Activated naive CD4-positive, alpha-beta T cell treated with anti-CD3 and anti-CD28 coated beads, Interleukin-2, amount 50 U/mL, for 24 hours (primary cell): Measurements from ENCODE around the gene HSD17B14.
"Not testable (repeated sequence)": the region's sequence is repeated elsewhere in the genome, so short reads cannot be mapped to it uniquely, and the experiment has no call there.

ENCODE experiments used
- H3K27ac Mint-ChIP-seq: one replicate; pipeline ENCODE4 v1.8.0; 2021; ENCODE audit warnings: mild to moderate bottlenecking, mixed read lengths
- H3K27me3 Mint-ChIP-seq: one replicate; pipeline ENCODE4 v1.8.0; 2021; ENCODE audit warnings: mixed read lengths
- H3K36me3 Mint-ChIP-seq: one replicate; pipeline ENCODE4 v1.8.0; 2021; ENCODE audit warnings: mixed read lengths
- H3K4me1 Mint-ChIP-seq: one replicate; pipeline ENCODE4 v1.8.0; 2021; ENCODE audit warnings: mixed read lengths
- H3K4me3 Mint-ChIP-seq: one replicate; pipeline ENCODE4 v1.8.0; 2021; ENCODE audit warnings: mild to moderate bottlenecking, mixed read lengths
- H3K9me3 Mint-ChIP-seq: one replicate; pipeline ENCODE4 v1.8.0; 2021; ENCODE audit warnings: mixed read lengths

The HSD17B14 gene

GRCh38 chr19:48836089-48837017, at the start of gene HSD17B14:
HSD17B14 (minus strand) TSS chr19:48836491; CDS start chr19:48836411, 80 bp downstream.
- Mint-ChIP-seq H3K4me3 (peak within 1 kb of the TSS; percentile 89), H3K9me3 (no peaks in the 10 kb centered on the region), H3K27ac (peak within 1 kb of the TSS; percentile 76), H3K27me3 (no peaks in the 10 kb centered on the region), H3K4me1 (peaks cover 21% of the 10 kb centered on the region), H3K36me3 (no peaks in the 10 kb centered on the region)

- no peaks in the 10 kb centered on the region for H3K4me1 Mint-ChIP-seq
- H3K27me3 Mint-ChIP-seq: no peaks in the 10 kb centered on the region
- no peaks in the 10 kb centered on the region for H3K36me3 Mint-ChIP-seq
- no peak overlapping the region for H3K4me3 Mint-ChIP-seq
- no peaks in the 10 kb centered on the region for H3K9me3 Mint-ChIP-seq
- H3K27ac Mint-ChIP-seq: no peak overlapping the region
Measured at GRCh38 chr19:48883726-48884125, 47.4 kb upstream of the HSD17B14 start.

- H3K9me3 Mint-ChIP-seq: no peaks in the 10 kb centered on the region
- H3K36me3 Mint-ChIP-seq: peaks cover 6% of the 10 kb centered on the region
Measured at GRCh38 chr19:48881741-48882657, 45.7 kb upstream of the HSD17B14 start.

GRCh38 chr19:48879696-48880095, 43.4 kb upstream of the HSD17B14 start:
- peaks cover 19% of the 10 kb centered on the region for H3K36me3 Mint-ChIP-seq
- H3K27me3 Mint-ChIP-seq, H3K9me3 Mint-ChIP-seq, H3K27ac Mint-ChIP-seq, H3K4me3 Mint-ChIP-seq: not testable (repeated sequence)
- H3K4me1 Mint-ChIP-seq: peaks cover 12% of the 10 kb centered on the region

More at GRCh38 chr19:48881741-48882657, 45.7 kb upstream of the HSD17B14 start:
- Mint-ChIP-seq H3K4me1 (peaks cover 4% of the 10 kb centered on the region), H3K4me3 (no peak overlapping the region), H3K27me3 (no peaks in the 10 kb centered on the region), H3K27ac (no peak overlapping the region)

GRCh38 chr19:48879025-48879637, 42.8 kb upstream of the HSD17B14 start:
- H3K4me3 Mint-ChIP-seq: no peak overlapping the region

GRCh38 chr19:48878196-48879024, 42.1 kb upstream of the HSD17B14 start:
- Mint-ChIP-seq H3K27me3 (no peaks in the 10 kb centered on the region), H3K4me1 (peaks cover 20% of the 10 kb centered on the region), H3K9me3 (no peaks in the 10 kb centered on the region), H3K36me3 (peaks cover 32% of the 10 kb centered on the region), H3K27ac (peak overlapping the region; percentile 41), H3K4me3 (peak overlapping the region; percentile 26)

More at GRCh38 chr19:48879025-48879637, 42.8 kb upstream of the HSD17B14 start:
- H3K4me1 Mint-ChIP-seq: peaks cover 13% of the 10 kb centered on the region
- H3K27me3 Mint-ChIP-seq: no peaks in the 10 kb centered on the region
- no peak overlapping the region for H3K27ac Mint-ChIP-seq
- no peaks in the 10 kb centered on the region for H3K9me3 Mint-ChIP-seq
- peaks cover 24% of the 10 kb centered on the region for H3K36me3 Mint-ChIP-seq

- Mint-ChIP-seq H3K9me3 (no peaks in the 10 kb centered on the region), H3K4me1 (peaks cover 22% of the 10 kb centered on the region), H3K27ac (peak overlapping the region; percentile 35), H3K27me3 (no peaks in the 10 kb centered on the region), H3K36me3 (peaks cover 37% of the 10 kb centered on the region), H3K4me3 (no peak overlapping the region)
Measured at GRCh38 chr19:48877855-48878195, 41.5 kb upstream of the HSD17B14 start.

- H3K9me3 Mint-ChIP-seq, H3K27me3 Mint-ChIP-seq: not testable (repeated sequence)
- peaks cover 25% of the 10 kb centered on the region for H3K4me1 Mint-ChIP-seq
- peak overlapping the region; percentile 99 for H3K4me3 Mint-ChIP-seq
- peaks cover 38% of the 10 kb centered on the region for H3K36me3 Mint-ChIP-seq
- peak overlapping the region; percentile 99 for H3K27ac Mint-ChIP-seq
Measured at GRCh38 chr19:48876043-48876981, 40.0 kb upstream of the HSD17B14 start.

GRCh38 chr19:48874303-48875135, 38.2 kb upstream of the HSD17B14 start:
- peak overlapping the region; percentile 99 for H3K27ac Mint-ChIP-seq
- peaks cover 38% of the 10 kb centered on the region for H3K36me3 Mint-ChIP-seq
- no peaks in the 10 kb centered on the region for H3K27me3 Mint-ChIP-seq
- H3K4me1 Mint-ChIP-seq: peaks cover 25% of the 10 kb centered on the region
- H3K4me3 Mint-ChIP-seq: peak overlapping the region; percentile 99
- H3K9me3 Mint-ChIP-seq: no peaks in the 10 kb centered on the region

- Mint-ChIP-seq H3K27me3 (no peaks in the 10 kb centered on the region), H3K27ac (peak overlapping the region; percentile 99), H3K9me3 (no peaks in the 10 kb centered on the region), H3K4me1 (peaks cover 25% of the 10 kb centered on the region), H3K4me3 (peak overlapping the region; percentile 99), H3K36me3 (peaks cover 38% of the 10 kb centered on the region)
Measured at GRCh38 chr19:48873476-48874302, 37.4 kb upstream of the HSD17B14 start.

- Mint-ChIP-seq H3K4me3 (peak overlapping the region; percentile 99), H3K36me3 (peaks cover 34% of the 10 kb centered on the region)
Measured at GRCh38 chr19:48872884-48873475, 36.7 kb upstream of the HSD17B14 start.

GRCh38 chr19:48872182-48872883, 36.0 kb upstream of the HSD17B14 start, which contains the start of gene PPP1R15A:
PPP1R15A (plus strand) TSS chr19:48872421; CDS start chr19:48873234, 813 bp downstream.
- Mint-ChIP-seq H3K4me3 (peak within 1 kb of the TSS; percentile 99), H3K27me3 (no peaks in the 10 kb centered on the region), H3K4me1 (peaks cover 26% of the 10 kb centered on the region), H3K27ac (peak within 1 kb of the TSS; percentile 99), H3K36me3 (peaks cover 32% of the 10 kb centered on the region), H3K9me3 (no peaks in the 10 kb centered on the region)

More at GRCh38 chr19:48872884-48873475, 36.7 kb upstream of the HSD17B14 start:
- Mint-ChIP-seq H3K9me3 (no peaks in the 10 kb centered on the region), H3K27ac (peak overlapping the region; percentile 99), H3K4me1 (peaks cover 29% of the 10 kb centered on the region), H3K27me3 (no peaks in the 10 kb centered on the region)
